Non-pigmented ciliary epithelial cell (primary cell): ENCODE data around the gene COL16A1.

Experiments used
- DNase-seq: peaks from one replicate; pipeline ENCODE4 v3.0.0-alpha.2; 2010; ENCODE audit warnings: low read depth

The COL16A1 gene

DNA sequence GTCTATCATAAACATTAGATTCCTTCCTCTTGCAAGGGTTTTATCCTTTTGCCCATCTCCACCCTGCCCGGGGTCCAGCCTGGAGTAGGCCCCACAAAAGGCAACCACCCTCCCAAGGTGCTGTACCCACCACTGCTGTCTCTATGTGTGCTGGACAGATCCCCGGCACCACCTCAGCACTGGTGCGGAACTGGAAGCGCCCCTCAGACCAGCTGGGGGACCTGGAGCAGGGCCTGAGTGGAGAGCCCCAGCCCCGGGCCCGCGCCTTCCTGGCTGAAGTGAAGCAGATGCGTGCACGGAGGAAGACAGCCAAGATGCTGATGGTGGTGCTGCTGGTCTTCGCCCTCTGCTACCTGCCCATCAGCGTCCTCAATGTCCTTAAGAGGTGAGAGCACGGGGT, 80.5 kb downstream of the COL16A1 start:
- no peak for DNase-seq

DNA sequence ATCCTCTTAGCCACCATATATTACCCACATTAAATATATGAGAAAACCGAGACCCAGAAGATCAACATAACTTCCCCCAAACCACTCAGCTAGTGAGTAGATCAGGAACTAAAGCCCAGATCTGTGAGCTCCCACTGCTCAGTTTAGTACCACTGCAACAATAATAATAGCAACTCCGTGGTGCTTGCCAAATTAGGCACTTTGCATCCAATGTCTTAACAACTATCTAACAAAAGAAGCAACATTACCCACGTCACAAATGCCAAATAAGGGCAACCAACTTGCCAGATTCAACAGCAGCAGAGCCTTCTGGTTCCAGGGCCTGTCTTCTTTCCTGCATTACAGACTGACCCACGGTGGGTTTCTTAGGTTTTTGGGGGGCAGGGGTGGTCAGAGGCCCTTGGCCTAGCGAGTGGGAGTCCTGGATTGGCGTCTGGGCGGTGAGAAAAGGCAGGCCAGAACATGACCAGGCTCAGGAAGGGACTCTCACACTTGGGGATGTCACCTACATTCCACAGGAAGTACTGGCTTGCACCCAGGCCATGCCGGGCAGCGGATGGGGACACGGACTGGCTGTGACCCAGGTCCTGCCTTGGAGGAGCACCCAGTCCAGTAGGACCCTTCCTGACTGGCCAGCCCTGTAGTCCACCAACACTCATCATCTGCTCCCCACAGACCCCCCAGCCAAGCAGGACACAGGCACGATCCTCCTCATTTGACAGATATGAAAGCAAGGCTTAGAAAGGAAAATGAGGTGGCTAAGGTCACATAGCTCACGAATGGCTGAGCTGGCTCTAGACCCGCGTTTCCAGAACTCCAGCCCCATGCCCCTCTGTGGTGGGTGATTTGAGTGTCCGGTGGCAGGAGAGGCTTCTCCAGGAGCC, 81.7 kb downstream of the COL16A1 start:
- DNase-seq = no peak

DNA sequence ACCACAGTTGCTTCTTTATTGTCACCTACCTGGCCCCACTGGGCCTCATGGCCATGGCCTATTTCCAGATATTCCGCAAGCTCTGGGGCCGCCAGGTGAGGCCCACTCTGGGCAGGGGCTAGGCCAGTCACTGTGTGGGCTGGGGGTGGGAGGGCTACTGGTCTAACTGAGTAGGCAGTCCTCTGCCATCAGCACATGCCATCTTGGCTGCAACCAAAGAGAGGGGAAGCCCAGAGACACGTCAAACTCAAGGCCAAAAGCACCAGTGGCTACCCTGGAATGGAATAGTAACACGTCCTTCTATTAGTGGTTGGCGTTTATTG, 82.4 kb downstream of the COL16A1 start:
- no peak for DNase-seq

DNA sequence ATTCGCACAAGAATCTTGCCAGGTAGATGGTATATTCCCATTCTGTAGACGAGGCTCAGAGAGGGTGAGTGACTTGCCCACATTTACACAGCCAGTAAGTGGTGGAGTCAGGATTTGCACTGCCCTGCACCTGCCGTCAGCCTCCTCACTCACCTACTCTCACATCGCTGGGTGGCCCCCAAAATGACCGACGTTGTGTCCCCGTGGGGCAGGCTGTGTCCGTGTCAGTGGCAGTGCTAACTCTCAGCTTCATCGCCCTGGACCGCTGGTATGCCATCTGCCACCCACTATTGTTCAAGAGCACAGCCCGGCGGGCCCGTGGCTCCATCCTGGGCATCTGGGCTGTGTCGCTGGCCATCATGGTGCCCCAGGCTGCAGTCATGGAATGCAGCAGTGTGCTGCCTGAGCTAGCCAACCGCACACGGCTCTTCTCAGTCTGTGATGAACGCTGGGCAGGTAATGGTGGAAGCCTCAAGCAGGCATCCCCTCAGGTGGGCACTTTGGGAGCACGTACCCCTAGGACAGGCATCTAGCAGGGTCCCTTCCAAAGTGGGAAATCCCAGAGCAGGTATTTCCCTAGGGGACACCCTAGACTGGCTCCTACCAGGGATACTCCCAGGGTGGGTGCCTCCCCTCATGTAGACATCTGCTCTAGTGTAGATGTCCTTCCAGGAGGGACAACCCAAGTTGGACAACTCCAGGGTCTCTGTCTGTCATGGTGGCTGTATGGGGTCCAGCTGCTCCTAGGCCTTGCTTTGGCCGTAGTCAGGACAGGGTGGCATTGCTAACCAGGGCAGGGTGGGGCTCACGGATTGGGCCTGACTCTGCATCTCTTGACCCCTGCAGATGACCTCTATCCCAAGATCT, 83.0 kb downstream of the COL16A1 start:
- no peak for DNase-seq

DNA sequence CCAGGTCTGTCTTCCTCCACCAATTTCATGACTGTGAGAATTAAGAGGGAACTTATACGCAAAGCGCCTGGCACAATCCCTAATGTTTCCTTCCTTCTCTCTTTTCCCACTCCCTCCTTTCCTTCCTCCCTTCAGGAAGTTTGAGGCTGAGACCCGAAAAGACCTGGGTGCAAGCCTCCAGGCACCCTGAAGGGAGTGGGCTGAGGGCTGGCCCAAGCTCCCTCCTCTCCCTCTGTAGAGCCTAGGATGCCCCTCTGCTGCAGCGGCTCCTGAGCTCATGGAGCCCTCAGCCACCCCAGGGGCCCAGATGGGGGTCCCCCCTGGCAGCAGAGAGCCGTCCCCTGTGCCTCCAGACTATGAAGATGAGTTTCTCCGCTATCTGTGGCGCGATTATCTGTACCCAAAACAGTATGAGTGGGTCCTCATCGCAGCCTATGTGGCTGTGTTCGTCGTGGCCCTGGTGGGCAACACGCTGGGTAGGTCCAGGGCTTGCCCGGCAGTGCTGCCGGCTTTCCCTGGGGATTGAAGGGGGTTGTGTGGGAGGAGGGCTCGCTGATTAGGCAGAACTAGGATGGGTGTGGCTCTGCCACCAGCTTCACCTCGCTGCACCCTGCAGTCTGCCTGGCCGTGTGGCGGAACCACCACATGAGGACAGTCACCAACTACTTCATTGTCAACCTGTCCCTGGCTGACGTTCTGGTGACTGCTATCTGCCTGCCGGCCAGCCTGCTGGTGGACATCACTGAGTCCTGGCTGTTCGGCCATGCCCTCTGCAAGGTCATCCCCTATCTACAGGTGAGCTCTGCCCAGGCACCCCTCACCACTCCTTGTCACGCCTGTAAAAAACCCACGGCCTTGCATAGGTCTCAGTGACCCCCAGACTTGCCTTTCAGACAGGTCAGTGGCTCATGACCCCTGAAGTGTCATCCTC, 84.6 kb downstream of the COL16A1 start:
- no peak for DNase-seq

DNA sequence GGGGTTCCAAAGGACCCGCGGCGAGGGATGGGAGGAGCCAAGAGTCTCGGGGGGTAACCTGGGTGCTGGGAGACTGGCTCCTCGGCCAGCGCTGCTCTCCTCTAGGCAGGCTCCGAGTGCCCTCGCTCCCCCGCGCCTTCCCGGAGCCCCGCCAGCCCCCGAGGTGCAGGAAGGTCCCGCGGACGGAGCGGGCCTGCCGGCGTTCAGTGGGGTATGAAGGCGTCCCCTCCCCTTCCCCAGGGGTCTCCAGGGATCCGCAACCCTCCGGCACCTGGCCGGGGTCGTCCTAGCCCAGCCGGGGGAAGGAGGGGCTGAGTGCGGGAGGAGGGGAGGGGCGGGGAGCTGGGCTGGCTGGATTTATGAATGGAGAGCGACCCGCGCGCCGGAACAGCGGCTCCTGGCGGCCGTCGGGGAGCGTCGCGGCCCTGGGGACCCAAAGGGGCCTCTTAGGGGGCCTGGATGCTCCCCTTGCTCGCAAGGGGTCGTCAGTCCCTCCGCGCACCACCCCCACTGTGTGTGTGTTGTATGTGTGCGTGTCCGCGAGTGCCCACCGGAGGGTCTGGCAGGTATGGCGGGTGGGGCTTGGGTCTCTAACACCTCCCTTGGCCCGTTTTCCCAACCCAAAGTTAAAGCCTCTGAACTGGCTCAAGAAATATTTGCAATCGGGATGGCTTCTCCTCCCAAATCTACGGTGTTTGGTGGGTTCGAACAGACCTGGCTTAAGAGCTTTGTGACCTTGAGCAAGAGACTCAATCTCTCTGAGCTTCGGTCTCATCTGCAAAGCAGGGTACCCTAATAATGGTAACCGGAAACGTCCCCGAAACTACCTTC, 85.7 kb downstream of the COL16A1 start:
- DNase-seq = no peak

DNA sequence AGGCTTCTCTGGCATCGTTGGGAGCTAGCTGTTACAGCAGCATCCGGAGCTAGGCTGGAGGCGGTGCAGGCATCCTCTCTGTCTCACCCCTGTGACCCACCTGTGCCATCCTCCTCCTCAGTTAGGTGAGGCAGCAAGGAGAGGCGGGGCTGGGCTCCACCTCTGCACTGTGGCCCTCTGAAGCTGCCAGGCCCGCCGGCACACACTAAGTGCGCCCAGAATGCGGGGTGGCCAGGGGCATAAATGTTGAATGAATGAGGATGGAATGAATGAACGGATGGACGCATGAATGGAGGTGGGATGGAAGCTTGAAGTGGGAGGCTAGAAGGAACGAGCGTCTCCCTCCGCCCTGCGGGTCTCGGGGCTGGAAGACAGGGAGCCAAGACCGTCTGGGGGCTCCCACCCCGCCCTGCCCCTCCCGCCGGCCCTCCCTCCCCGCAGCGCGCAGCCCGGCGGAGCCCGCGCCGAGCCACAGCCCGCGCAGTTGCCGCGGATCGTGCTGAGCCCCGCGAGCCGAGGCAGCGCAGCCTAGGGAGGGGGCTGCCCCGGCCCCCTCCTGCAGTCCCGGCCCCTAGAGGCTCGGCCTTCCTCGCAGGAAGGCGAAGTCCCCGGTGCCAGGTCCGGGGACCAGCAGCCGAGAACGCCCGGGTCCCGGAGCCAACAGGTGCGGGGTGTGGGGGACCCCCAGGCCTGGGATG, 86.5 kb downstream of the COL16A1 start, which contains the start of gene HCRTR1:
Gene HCRTR1 (plus strand): TSS at position 472 of the 698 bp plus-strand sequence. CDS start 1,504 bp downstream, outside the sequence.
- no peak for DNase-seq

DNA sequence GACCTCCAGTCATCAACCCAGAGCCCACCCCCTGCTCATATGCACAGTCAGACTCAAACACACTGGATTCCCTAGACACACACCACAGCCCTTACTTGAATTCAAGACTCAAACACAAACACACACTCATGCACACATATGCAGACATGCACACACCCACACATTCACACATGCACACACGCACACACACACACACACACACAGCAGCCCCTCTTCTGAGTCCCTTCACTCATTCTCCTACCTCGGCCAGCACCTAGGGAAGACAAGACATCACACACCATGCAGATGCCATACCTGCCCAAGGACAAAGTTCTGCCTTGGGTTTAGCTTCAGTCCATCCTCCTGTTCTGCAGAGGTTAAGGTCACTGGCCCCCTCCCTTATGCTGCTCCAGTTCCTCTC, 87.9 kb downstream of the COL16A1 start:
- no peak for DNase-seq

DNA sequence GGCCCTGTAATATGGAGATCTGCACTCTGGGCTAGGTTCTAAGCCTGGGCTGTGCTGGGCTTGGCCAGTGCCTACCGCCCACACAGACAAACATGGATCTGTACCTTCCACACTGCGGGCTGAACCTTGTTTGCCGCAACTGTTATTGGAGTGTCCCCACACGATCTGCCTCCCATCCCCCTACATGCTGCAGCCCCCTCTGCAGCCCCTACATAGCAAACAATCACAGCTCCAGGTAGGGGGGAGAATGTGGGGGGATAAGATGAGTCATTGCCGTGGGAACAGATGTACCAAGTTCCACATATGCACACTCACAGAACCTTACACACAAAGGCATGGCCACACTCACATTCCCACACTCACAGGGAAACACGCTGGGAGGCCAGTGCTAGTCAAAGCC, 88.4 kb downstream of the COL16A1 start:
- no peak for DNase-seq

DNA sequence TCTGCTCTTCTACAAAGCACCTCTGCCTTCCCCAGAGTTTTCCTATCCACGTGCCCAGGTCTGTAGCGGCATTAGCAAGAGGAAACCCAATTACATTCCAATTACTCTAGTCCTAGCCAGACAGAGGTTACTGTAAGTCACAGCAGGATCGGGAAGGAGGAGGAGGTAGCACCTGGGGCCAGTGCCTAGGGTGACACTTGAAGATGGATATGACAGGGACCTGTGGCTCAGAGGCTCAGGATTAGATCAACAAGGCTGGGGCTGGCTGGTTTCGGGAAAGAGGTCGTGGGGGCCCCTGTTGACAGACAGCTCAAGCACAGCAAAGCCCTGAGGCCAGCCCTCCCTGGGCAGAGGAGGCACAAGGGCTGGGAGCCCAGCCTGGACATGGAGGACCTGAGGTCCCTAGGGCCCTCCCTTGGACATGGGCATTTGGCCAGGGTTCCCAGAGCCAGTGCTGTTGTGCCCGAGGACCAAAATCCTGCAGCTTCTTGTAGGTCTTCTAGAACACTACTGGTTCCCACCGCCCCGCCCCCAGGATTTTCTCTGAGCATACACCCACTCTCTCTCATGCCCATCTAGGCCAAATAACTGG, 89.3 kb downstream of the COL16A1 start:
- no peak for DNase-seq

DNA sequence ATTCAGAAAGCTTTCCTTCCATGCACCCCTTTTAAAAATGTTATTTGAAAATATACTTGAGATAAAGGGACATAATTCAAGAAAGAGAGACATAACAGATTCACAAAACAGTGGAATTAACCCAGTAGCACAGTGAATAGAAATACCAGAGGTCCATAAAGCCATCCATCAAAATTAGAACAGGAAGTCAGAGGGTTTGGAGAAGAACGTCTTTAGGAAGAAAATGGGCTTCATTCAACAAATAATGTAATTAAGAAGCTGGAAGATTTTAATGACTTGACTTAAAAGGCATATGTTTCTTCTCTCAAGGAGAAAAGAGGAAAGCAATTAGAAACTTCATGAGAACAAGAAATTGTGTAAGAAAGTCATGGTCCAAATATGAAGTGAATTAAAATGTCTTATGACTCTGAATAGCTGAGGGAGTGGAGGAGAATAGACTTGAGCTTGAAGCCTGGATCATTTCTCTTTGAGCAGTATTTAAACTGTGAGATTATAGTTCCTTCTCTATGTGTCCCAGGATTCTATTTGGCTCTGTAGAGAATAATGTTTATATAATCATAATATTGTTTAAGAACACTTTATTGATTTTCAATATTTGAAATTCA, 94.2 kb downstream of the COL16A1 start:
- no peak for DNase-seq

DNA sequence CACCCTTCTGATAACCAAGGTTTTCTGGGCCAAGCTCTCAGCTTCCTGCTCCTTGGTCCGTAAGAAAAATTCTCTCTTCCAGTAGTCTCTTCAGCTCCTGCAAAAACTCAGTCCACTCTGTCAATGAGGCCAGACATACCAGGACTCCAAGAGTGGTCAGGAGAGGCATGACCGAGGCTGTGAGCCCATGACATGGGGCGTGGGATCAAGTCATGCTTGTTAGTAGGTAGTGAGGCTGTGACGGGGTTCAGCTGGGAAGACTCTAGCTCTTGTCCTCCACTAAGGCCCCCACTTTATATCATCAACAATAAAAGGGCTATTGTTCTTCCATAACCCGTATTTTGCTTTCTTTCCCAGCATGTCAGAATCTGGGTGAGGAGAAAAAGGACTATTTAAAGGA, 96.5 kb downstream of the COL16A1 start:
- DNase-seq = no peak

DNA sequence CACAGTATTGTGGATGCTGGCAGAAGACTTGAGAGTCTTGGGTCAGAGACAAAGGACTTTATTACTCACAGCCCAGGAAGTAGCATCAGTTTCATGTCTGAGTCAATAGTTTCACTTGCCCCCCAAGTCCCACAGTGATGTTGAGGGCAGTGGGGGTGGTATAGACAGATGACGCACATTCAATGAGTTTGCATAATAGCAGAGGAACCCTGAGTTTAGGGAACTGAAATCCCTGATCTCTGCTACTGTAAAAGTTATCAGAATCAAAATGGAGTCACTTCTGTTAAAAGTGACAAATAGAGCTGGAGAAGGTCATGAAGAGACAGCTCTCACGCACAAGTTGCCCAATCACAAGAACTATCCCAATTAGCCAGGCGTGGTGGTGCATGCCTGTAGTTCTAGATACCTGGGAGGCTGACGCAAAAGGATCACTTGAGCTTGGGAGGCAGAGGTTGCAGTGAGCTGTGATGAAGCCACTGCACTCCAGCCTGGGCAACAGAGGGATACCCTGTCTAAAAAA, 97.8 kb downstream of the COL16A1 start:
- DNase-seq = peak; percentile 51
